GM04504 (cell line): ENCODE measurements around the gene LRRFIP2.

Experiments used
- DNase-seq: peaks from one replicate; pipeline ENCODE4 v3.0.0-alpha.2; 2012; ENCODE audit warnings: low read depth

The LRRFIP2 gene

GRCh38 chr3:37024820-37025405 is 149.5 kb downstream of the LRRFIP2 start:
- no peak for DNase-seq

GRCh38 chr3:37024092-37024491 is 150.3 kb downstream of the LRRFIP2 start:
- DNase-seq, result no peak

- DNase-seq, result no peak
These were observed 156.7 kb downstream of the LRRFIP2 start for GRCh38 chr3:37017683-37018082.

- no peak for DNase-seq
These were observed 157.5 kb downstream of the LRRFIP2 start for GRCh38 chr3:37016903-37017302.

GRCh38 chr3:37015642-37016041 is 158.7 kb downstream of the LRRFIP2 start:
- DNase-seq, result no peak

GRCh38 chr3:37014620-37015019 is 159.8 kb downstream of the LRRFIP2 start:
- no peak for DNase-seq
